Brain microvascular endothelial cell (primary cell): ENCODE results near the gene AARSD1.

Experiments
- DNase-seq: peaks from one replicate; pipeline ENCODE4 v3.0.0-alpha.2; 2020
- H3K27ac ChIP-seq: fragments of 250-450 bp; sonication (Bioruptor Pico); 2 replicates; pipeline ENCODE4 v1.5.1; 2020; ENCODE audit warnings: mild to moderate bottlenecking, moderate library complexity
- H3K27me3 ChIP-seq: fragments of 250-450 bp; sonication (Bioruptor Pico); replicated peaks from 2 replicates; pipeline ENCODE4 v1.5.1; 2020; ENCODE audit warnings: mild to moderate bottlenecking
- H3K36me3 ChIP-seq: fragments of 250-450 bp; sonication (Bioruptor Pico); replicated peaks from 2 replicates; pipeline ENCODE4 v1.5.1; 2020; ENCODE audit warnings: mild to moderate bottlenecking
- H3K4me3 ChIP-seq: 2 replicates; pipeline ENCODE4 v1.5.1; 2011; ENCODE audit warnings: low read depth, mild to moderate bottlenecking, control low read depth, low read length, moderate library complexity
- in situ Hi-C: cut with HindIII; loops from 2 replicates; pipeline ENCODE4 v1.10.0; 2017; ENCODE audit warnings: low sequenced_read_pairs, low pct_ligation_motif_present
- TF ChIP-seq, protein P1 (sequence below): IDR thresholded peaks from 2 replicates; pipeline ENCODE4 v1.5.1; 2011; ENCODE audit warnings: low read depth, mild to moderate bottlenecking, moderate library complexity, low read length, control low read depth, inconsistent platforms; ENCODE audit errors: missing control alignments

AARSD1 gene

DNA sequence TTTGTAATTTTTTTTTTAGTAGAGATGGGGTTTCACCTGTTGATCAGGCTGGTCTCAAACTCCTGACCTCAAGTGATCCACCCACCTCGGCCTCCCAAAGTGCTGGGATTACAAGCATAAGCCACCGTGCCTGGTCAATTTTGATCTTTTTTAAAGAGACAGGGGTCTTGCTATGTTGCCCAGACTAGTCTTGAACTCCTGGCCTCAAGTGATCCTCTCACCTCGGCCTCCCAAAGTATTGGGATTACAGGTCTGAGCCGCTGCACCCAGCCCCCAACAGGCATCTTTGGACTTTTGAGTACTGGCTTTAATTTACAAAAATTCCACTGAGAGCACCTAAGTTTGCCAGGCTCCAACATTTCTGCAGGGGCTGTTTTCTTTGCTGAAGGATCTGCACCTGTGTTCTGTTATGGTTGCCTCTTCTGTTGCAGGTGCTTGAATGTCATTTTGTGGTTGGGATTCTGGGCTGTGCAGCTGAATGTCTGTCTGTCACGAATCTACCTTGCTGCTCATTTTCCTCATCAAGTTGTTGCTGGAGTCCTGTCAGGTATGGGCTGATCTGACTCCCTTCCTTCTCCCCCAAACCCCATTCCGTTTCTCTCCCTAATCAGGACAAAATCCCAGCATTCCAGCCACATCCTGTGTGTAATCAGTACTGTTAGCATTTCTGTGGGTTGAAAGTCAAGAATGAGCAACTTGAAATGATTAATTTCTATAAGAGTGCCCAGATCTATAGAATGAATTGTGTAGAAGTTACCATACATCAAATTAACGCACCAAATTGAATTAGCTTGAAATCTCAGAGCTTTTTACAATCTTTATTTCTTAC, 55.2 kb downstream of the AARSD1 start:
- peaks cover 5% of the 10 kb centered on the region for H3K27me3 ChIP-seq
- in situ Hi-C loops = no loop called here
- no peak for DNase-seq

DNA sequence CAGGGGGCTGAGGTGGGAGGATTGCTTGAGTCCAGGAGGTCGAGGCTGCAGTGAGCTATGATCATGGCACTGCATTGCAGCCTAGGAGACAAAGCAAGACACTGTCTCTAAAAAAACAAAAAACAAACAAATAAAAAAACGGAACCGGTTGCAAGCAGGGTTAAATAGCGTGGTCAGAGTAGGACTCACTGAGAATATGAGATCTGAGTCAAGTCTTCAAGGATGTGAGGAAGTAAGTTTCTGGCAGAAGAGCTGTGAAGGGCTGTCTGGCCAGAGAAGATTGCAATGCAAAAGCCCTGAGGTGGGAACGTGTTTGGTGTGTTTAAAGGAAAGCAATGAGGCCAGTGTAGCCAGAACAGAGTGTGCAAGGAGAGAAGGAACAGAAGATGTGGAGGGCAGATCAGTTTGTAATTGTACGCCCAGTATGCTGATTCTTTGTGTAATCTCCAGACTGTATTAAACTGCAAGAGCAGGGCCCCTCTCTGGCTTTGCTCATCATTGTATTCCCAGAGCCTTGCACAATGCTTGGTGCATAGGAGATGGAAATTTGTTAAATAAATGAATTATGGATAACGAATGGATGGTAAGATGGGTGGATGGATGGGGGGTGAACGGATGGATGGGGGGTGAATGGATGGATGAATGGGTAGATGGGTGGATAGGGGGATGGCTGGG, 57.3 kb downstream of the AARSD1 start:
- TF ChIP-seq, protein P1, sequence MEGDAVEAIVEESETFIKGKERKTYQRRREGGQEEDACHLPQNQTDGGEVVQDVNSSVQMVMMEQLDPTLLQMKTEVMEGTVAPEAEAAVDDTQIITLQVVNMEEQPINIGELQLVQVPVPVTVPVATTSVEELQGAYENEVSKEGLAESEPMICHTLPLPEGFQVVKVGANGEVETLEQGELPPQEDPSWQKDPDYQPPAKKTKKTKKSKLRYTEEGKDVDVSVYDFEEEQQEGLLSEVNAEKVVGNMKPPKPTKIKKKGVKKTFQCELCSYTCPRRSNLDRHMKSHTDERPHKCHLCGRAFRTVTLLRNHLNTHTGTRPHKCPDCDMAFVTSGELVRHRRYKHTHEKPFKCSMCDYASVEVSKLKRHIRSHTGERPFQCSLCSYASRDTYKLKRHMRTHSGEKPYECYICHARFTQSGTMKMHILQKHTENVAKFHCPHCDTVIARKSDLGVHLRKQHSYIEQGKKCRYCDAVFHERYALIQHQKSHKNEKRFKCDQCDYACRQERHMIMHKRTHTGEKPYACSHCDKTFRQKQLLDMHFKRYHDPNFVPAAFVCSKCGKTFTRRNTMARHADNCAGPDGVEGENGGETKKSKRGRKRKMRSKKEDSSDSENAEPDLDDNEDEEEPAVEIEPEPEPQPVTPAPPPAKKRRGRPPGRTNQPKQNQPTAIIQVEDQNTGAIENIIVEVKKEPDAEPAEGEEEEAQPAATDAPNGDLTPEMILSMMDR = no peak
- H3K4me3 ChIP-seq = no peak overlapping the region
- H3K36me3 ChIP-seq = no peaks in the 10 kb centered on the region
- H3K27ac ChIP-seq = no peak overlapping the region
- no peak for DNase-seq
- in situ Hi-C loops = no loop called here
- peaks cover 5% of the 10 kb centered on the region for H3K27me3 ChIP-seq

More for the DNA sequence above, 55.2 kb downstream of the AARSD1 start:
- Histone ChIP-seq H3K27ac (no peak overlapping the region), H3K4me3 (no peak overlapping the region), H3K36me3 (no peaks in the 10 kb centered on the region)
- TF ChIP-seq, protein P1 = no peak

DNA sequence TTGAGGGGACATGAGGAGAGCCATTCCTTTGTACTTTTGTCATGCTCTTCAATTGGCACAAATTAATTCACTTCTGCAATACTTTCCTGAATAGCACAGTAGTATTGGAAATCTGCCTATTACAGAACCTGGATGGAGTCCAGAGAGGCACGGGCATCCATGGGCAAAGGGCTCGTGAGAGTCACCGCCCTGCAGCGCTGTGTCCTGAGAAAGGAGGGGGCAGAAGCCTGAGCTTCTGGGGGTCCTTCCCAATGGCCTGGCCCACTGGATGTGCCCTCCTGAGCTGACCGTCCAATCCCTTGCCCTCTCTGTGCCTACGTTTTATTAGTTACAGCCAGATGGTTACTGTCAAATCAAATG, 60.2 kb downstream of the AARSD1 start:
- Histone ChIP-seq H3K27ac (no peak overlapping the region), H3K4me3 (no peak overlapping the region), H3K27me3 (peaks cover 2% of the 10 kb centered on the region), H3K36me3 (no peaks in the 10 kb centered on the region)
- DNase-seq = no peak
- TF ChIP-seq, protein P1 = no peak
- in situ Hi-C loops = no loop called here

DNA sequence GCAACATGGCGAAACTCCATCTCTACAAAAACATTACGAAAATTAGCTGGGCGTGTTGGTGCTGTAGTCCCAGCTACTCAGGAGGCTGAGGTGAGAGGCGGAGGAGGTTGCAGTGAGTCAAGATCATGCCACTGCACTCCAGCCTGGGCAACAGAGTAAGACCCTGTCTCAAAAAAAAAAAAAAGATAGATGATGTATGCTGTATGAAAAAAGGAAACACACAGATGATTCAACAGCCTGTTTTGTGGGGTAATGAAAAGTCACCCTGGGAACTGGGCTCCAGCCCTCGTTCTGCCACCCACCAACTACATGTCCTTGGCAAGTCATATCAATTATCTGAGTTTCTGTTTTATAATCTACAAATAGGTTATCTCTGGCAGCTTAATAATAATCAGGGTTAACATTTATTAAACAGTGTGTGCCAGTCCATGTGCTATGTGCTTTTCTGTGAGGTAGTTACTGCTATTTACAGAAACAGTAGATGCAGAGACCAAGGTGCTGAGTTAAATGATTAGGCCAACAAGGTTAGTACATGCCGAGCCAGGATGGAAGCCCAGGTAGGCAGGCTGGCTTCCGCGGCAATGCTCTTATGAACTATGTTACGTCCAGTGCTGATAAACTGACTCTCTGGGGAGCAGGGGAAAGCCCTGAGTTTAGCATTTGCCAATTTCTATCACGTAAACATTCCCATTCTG, 62.6 kb downstream of the AARSD1 start:
- no peak for DNase-seq
- TF ChIP-seq, protein P1 = no peak

More for the DNA sequence above, 62.6 kb downstream of the AARSD1 start:
- Histone ChIP-seq H3K4me3 (no peak overlapping the region), H3K36me3 (no peaks in the 10 kb centered on the region), H3K27me3 (no peaks in the 10 kb centered on the region), H3K27ac (no peak overlapping the region)
- in situ Hi-C loops = no loop called here
